GM12873 (cell line): ENCODE data around the gene FAM50A.

ENCODE experiments used
- CTCF ChIP-seq: IDR thresholded peaks from 2 replicates; pipeline ENCODE4 v1.5.1; 2012; ENCODE audit warnings: low read depth, mild to moderate bottlenecking, moderate library complexity, low read length, control low read depth; ENCODE audit not compliant: insufficient read depth; ENCODE audit errors: missing control alignments

The FAM50A gene

GRCh38 chrX:154401045-154401799, 42.7 kb upstream of the FAM50A start:
- no peak for TF ChIP-seq CTCF

- no peak for TF ChIP-seq CTCF
These were observed 41.9 kb upstream of the FAM50A start for GRCh38 chrX:154401918-154402621.

GRCh38 chrX:154402622-154403127, 41.3 kb upstream of the FAM50A start:
- no peak for TF ChIP-seq CTCF

- TF ChIP-seq CTCF = no peak
These were observed 40.7 kb upstream of the FAM50A start for GRCh38 chrX:154403192-154403591.

- TF ChIP-seq CTCF = no peak
These were observed 40.1 kb upstream of the FAM50A start for GRCh38 chrX:154403858-154404257.

- no peak for TF ChIP-seq CTCF
These were observed 39.2 kb upstream of the FAM50A start for GRCh38 chrX:154404625-154405192.

GRCh38 chrX:154408659-154409221, 35.2 kb upstream of the FAM50A start:
- TF ChIP-seq CTCF = no peak
